Common myeloid progenitor, CD34-positive (primary cell): Measurements from ENCODE around the gene USF2.

ENCODE experiments used
- CTCF ChIA-PET: fragments of 350-600 bp; sonication (Branson Sonifier 250); formaldehyde crosslinking; loops from one replicate; lab custom pipeline; 2021; ENCODE audit warnings: antibody characterized with exemption; lab: Charles Lee
- POLR2A ChIA-PET: fragments of 350-600 bp; sonication (Branson Sonifier 250); formaldehyde crosslinking; loops from one replicate; lab custom pipeline; 2021; ENCODE audit warnings: antibody characterized with exemption; lab: Charles Lee
- DNase-seq, 3 donors: peaks; one replicate each; pipeline versions ENCODE4 v3.0.0 to v3.0.0-alpha.2; 2013
- H3K27ac ChIP-seq, 2 experiments: 1 replicate in 1 of 2; 2 replicates in 1 of 2; pipeline ENCODE4 v1.7.0; 2013; ENCODE audit warnings: inconsistent platforms in 2 of 2, low read length in 2 of 2, mild to moderate bottlenecking in 2 of 2, low read depth in 1 of 2, moderate library complexity in 1 of 2; ENCODE audit not compliant: severe bottlenecking in 2 of 2, insufficient read depth in 1 of 2, poor library complexity in 1 of 2
- H3K27me3 ChIP-seq, 5 experiments: replicated peaks in 2 of 5; 1 replicate in 3 of 5; 2 replicates in 2 of 5; pipeline versions ENCODE4 v1.6.1 to v1.7.0; 2013; ENCODE audit warnings: low read length in 4 of 5, mild to moderate bottlenecking in 2 of 5, moderate library complexity in 2 of 5, inconsistent platforms in 1 of 5; ENCODE audit not compliant: insufficient read depth in 5 of 5, control insufficient read depth in 4 of 5
- H3K36me3 ChIP-seq, 4 experiments: 1 replicate in 2 of 4; 2 replicates in 2 of 4; pipeline versions ENCODE4 v1.6.1 to v1.7.0; 2013; ENCODE audit warnings: low read length in 3 of 4, control low read depth in 1 of 4, mild to moderate bottlenecking in 1 of 4; ENCODE audit not compliant: control insufficient read depth in 4 of 4, insufficient read depth in 4 of 4
- H3K4me1 ChIP-seq, 4 experiments: 1 replicate in 3 of 4; 2 replicates in 1 of 4; pipeline versions ENCODE4 v1.6.1 to v1.7.1; 2013; ENCODE audit warnings: low read length in 3 of 4, mild to moderate bottlenecking in 3 of 4, control low read depth in 1 of 4, inconsistent platforms in 1 of 4, moderate library complexity in 1 of 4; ENCODE audit not compliant: control insufficient read depth in 4 of 4, insufficient read depth in 4 of 4; ENCODE audit errors: control extremely low read depth in 1 of 4
- H3K4me3 ChIP-seq, 7 experiments: 1 replicate in 4 of 7; 2 replicates in 3 of 7; pipeline versions ENCODE4 v1.5.1 to v1.7.0; 2013; ENCODE audit warnings: mild to moderate bottlenecking in 7 of 7, low read length in 6 of 7, moderate library complexity in 6 of 7, inconsistent platforms in 2 of 7, low read depth in 2 of 7, control low read depth in 1 of 7; ENCODE audit not compliant: insufficient read depth in 4 of 7, control insufficient read depth in 1 of 7; ENCODE audit errors: extremely low read depth in 1 of 7
- H3K9me3 ChIP-seq, 5 experiments: 1 replicate in 4 of 5; 2 replicates in 1 of 5; pipeline versions ENCODE4 v1.6.1 to v1.7.1; 2013; ENCODE audit warnings: low read length in 4 of 5, mild to moderate bottlenecking in 2 of 5, inconsistent platforms in 1 of 5, low read depth in 1 of 5, moderate library complexity in 1 of 5; ENCODE audit not compliant: control insufficient read depth in 4 of 5, insufficient read depth in 2 of 5; ENCODE audit errors: control extremely low read depth in 1 of 5
- WGBS: methylation state at CpG from one replicate; pipeline ENCODE4 v1.1.5; 2013; ENCODE audit not compliant: insufficient coverage; 5-methylcytosine and 5-hydroxymethylcytosine counted together

The USF2 gene

DNA sequence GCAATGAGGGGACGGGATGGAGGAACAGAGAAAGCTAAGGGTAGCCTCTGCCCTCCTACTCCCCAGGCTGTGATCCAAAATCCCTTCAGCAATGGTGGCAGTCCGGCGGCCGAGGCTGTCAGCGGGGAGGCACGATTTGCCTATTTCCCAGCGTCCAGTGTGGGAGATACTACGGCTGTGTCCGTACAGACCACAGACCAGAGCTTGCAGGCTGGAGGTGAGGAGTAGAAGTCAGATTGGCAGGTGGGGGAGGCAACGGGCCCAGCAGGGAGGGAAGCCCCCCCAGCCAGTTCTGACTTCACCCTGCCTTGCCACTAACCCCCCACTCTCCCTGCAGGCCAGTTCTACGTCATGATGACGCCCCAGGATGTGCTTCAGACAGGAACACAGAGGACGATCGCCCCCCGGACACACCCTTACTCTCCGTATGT lies 1.6 kb downstream of the USF2 start:
- Histone ChIP-seq H3K9me3 (no peaks in the 10 kb centered on the region), H3K27me3 (no peaks in the 10 kb centered on the region), H3K4me3 (peak overlapping the region in 3 of 7 experiments; percentile 6 to 88 (median 80)), H3K4me1 (peaks cover 2 to 60% (median 48%) of the 10 kb centered on the region in 4 experiments), H3K36me3 (peaks cover 7 to 52% (median 31%) of the 10 kb centered on the region in 4 experiments), H3K27ac (no peak overlapping the region)
- 96% methylated on average over 13 of the region's 16 CpGs for WGBS
- no peak for DNase-seq
- CTCF ChIA-PET = interaction anchor here (0.7 to 2.5 kb wide), 8 partner anchors 10 to 197 kb away, joined by 3 to 9 read pairs (median 3); partner anchors contain the start of genes CD22 and FFAR3
- POLR2A ChIA-PET = no interaction called here

DNA sequence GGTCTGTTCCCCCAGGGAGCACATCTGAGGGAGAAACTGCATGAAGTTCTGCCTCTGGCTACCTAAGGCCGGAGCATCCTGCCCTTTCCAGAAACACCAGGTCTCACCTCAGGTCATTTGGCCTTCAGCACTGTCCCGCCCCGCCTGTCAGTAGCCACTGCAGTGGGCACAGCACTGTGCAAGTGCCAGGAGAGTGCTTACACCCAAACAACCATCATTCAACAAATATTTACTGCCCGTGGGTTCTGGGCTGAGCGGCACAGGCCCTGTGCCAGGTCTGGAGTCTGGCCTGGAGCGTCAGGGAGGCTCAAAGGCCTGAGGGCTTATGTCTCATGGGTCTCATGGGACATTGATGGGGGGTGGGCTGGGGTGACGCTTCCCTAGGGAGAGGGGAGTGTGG lies 2.8 kb downstream of the USF2 start:
- 100% methylated on average over 2 of the region's 7 CpGs for WGBS
- POLR2A ChIA-PET = interaction anchor here (0.8 kb wide), 1 partner anchor 41 kb away, joined by 3 read pairs; no protein-coding TSS in a partner anchor
- no peaks in the 10 kb centered on the region for H3K9me3 ChIP-seq
- H3K4me1 ChIP-seq = peaks cover 0 to 49% (median 39%) of the 10 kb centered on the region in 4 experiments
- no peaks in the 10 kb centered on the region for H3K27me3 ChIP-seq
- H3K4me3 ChIP-seq = peak overlapping the region in 1 of 7 experiments; percentile 1
- no peak overlapping the region for H3K27ac ChIP-seq
- CTCF ChIA-PET = interaction anchor here (0.9 to 1.7 kb wide), 4 partner anchors 18 to 75 kb away, joined by 3 to 5 read pairs (median 4); partner anchors contain the start of gene MAG
- peaks cover 11 to 58% (median 40%) of the 10 kb centered on the region in 4 experiments for H3K36me3 ChIP-seq
- no peak for DNase-seq

DNA sequence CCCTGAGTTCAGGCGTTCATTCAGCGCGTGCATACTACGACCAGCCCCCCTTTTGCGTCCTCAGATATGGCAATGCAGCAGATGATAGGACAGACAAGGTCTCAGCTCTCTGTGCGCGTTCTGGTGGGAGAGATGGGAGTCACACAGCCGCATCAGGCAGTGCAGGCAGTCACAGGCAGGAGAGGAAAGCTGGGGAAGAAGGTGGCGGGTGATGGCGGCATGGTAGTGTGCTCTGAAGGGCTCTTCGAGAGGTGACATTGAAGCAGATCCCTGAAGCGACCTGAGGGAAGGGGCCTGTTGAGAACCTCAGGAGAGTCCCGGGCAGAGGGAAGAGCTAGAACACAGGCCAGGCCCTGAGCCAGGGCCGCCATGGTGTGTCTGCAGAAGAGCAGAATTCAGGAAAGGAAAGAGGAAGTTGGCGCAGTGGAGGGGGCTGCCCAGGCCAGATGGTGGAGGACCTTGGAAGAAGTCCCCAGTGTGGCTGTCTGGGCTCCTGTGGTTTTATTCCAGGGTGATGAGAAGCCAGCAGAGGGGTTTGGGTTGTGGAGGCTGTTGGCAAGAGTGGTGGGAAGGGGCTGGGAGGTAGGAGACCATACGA lies 3.5 kb downstream of the USF2 start:
- peak overlapping the region in 2 of 7 experiments; percentile 3 to 10 for H3K4me3 ChIP-seq
- no peak overlapping the region for H3K27ac ChIP-seq
- DNase-seq = peak; percentile 59 to 87 (median 86)
- peaks cover 11 to 63% (median 46%) of the 10 kb centered on the region in 4 experiments for H3K36me3 ChIP-seq
- ChIA-PET CTCF (interaction anchor here (0.9 to 3.5 kb wide), 4 partner anchors 17 to 33 kb away, joined by 3 to 14 read pairs (median 4); partner anchors contain the start of gene MAG), POLR2A (interaction anchor here (0.8 to 1.3 kb wide), 2 partner anchors 9 to 40 kb away, joined by 3 to 6 read pairs; no protein-coding TSS in a partner anchor)
- H3K9me3 ChIP-seq = no peaks in the 10 kb centered on the region
- no peaks in the 10 kb centered on the region for H3K27me3 ChIP-seq
- peaks cover 0 to 42% (median 32%) of the 10 kb centered on the region in 4 experiments for H3K4me1 ChIP-seq
- 50% methylated on average over 15 of the region's 16 CpGs for WGBS

DNA sequence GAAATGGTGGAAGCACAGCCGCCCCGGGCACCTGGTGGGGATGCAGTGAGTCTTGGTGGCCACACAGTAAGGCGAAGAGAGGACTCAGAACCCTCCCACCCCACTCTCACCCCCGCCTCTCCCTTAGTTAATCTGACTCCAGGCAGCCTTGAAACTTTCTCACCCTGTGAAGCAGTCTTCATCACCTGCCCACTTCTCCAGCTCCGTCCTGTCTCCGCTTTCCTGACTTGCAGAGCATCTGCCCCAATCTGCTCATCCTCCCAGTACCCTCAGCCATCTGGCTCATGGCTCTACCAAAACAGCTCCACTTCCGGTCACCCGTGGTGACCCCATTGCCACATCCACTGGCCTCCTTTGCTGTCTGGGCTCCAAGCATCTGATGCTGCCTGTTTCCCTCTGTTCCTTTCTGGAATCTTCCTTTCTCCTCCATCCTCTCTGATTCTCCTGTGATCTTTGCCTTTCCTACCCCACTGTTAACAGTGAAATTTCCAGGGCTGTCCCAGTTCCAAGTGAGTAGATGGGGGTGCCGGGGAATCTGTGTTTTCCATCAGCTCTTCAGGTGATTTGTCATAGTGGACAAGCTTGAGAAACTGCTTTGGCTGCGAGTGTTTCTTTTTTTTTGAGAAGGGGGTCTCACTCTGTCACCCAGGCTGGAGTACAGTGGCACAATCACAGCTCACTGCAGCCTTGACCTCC lies 4.3 kb downstream of the USF2 start:
- Histone ChIP-seq H3K4me1 (peaks cover 0 to 36% (median 30%) of the 10 kb centered on the region in 4 experiments), H3K27me3 (no peaks in the 10 kb centered on the region), H3K27ac (no peak overlapping the region), H3K9me3 (no peaks in the 10 kb centered on the region), H3K36me3 (peaks cover 11 to 70% (median 50%) of the 10 kb centered on the region in 4 experiments), H3K4me3 (peak overlapping the region in 1 of 7 experiments; percentile 10)
- ChIA-PET POLR2A (interaction anchor here (0.5 to 1.3 kb wide), 3 partner anchors 8 to 236 kb away, joined by 3 to 6 read pairs (median 3); no protein-coding TSS in a partner anchor), CTCF (interaction anchor here (1.0 to 3.5 kb wide), 4 partner anchors 11 to 22 kb away, joined by 3 to 14 read pairs (median 4); no protein-coding TSS in a partner anchor)
- no peak for DNase-seq
- WGBS = 87% methylated on average over 10 of the region's 10 CpGs

DNA sequence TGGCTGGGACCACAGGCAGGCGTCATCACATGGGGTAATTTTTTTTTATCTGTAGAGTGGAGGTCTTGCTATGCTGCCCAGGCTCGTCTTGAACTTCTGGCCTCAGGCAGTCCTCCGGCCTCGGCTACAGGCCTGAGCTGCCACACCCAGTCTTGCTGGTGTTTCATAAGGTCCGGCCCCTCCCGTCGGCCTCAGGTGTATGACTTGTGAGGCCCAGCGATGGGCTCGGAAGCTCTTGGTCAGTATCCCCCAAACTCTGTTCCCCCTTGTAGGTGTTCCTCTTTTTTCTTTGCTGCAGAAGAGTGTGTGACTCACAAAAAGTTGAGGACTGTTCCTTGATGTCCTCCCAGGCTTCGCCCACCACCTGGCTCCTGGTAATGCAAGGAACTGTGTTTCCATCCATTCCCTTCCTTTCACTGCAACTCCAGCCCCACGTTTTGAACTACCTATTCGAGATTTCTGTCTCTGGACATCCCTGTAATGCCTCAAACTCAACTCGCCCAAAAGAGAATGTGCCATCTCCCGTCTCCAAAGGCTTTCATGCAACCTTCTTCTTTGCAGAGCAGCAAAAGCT lies 5.0 kb downstream of the USF2 start:
- Histone ChIP-seq H3K36me3 (peaks cover 11 to 76% (median 56%) of the 10 kb centered on the region in 4 experiments), H3K9me3 (no peaks in the 10 kb centered on the region), H3K27me3 (no peaks in the 10 kb centered on the region), H3K27ac (peak overlapping the region in 1 of 2 experiments; percentile 30), H3K4me3 (no peak overlapping the region), H3K4me1 (peaks cover 0 to 36% (median 30%) of the 10 kb centered on the region in 4 experiments)
- 83% methylated on average over 11 of the region's 14 CpGs for WGBS
- ChIA-PET CTCF (interaction anchor here (0.9 to 3.5 kb wide), 6 partner anchors 8 to 37 kb away, joined by 3 to 14 read pairs (median 4); partner anchors contain the start of gene HAMP), POLR2A (no interaction called here)
- DNase-seq = no peak

DNA sequence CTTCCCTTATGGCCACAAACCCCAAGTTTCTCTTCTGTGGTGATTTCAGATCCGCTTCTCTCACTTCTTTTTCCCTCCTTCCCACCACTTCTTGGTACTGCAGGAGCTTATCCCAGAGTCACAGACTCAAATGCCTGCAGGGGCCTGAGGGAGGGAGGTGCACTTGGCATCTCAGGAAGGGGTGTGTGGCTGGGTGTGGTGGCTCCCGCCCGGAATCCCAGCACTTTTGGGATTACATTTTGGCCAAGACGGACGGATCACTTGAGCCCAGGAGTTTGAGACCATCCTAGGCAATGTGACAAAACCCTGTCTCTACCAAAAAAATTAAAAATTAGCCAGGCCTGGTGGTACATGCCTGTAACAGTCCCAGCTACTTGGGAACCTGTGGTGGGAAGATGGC lies 5.6 kb downstream of the USF2 start:
- DNase-seq = no peak
- WGBS = 90% methylated on average over 2 of the region's 5 CpGs
- ChIA-PET POLR2A (no interaction called here), CTCF (interaction anchor here (0.9 to 3.5 kb wide), 6 partner anchors 8 to 37 kb away, joined by 3 to 14 read pairs (median 4); partner anchors contain the start of gene HAMP)
- Histone ChIP-seq H3K27me3 (no peaks in the 10 kb centered on the region), H3K27ac (peak overlapping the region in 1 of 2 experiments; percentile 30), H3K4me3 (no peak overlapping the region), H3K9me3 (no peaks in the 10 kb centered on the region), H3K36me3 (peaks cover 11 to 82% (median 59%) of the 10 kb centered on the region in 4 experiments), H3K4me1 (peaks cover 0 to 36% (median 30%) of the 10 kb centered on the region in 4 experiments)
